HFF-Myc (cell line): ENCODE results near the gene ROBO1.

ENCODE experiments used
- DNase-seq: peaks from one replicate; pipeline ENCODE4 v3.0.0-alpha.2; 2011; ENCODE audit warnings: low read depth; ENCODE audit errors: extremely low read depth
- H3K4me3 ChIP-seq: replicated peaks from 2 replicates; pipeline ENCODE4 v1.5.1; 2011; ENCODE audit warnings: low read depth, mild to moderate bottlenecking, control low read depth, low read length
- TF ChIP-seq, protein P1 (sequence below): IDR thresholded peaks from 2 replicates; pipeline ENCODE4 v1.5.1; 2012; ENCODE audit warnings: mild to moderate bottlenecking, low read depth, low read length, control low read depth; ENCODE audit errors: missing control alignments

ROBO1 gene

DNA sequence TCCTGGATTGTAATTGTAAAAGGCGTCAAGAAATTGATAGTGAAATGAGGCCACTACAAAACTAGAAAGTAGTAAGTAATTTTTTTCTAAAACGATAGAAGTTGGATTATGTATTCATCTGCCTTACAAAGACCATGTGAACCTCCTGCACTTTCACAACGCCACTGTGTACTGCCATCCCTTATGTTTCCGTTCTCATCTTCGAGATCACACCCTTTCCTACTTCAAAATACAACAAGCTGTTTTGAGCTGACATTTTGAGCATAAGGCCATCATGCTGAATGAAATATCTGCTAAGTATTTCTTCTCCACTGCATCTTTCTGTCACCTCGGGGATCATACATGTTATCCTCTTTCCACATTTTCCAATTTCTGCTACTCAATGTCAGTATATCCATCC lies 885.5 kb downstream of the ROBO1 start:
- TF ChIP-seq, protein P1, sequence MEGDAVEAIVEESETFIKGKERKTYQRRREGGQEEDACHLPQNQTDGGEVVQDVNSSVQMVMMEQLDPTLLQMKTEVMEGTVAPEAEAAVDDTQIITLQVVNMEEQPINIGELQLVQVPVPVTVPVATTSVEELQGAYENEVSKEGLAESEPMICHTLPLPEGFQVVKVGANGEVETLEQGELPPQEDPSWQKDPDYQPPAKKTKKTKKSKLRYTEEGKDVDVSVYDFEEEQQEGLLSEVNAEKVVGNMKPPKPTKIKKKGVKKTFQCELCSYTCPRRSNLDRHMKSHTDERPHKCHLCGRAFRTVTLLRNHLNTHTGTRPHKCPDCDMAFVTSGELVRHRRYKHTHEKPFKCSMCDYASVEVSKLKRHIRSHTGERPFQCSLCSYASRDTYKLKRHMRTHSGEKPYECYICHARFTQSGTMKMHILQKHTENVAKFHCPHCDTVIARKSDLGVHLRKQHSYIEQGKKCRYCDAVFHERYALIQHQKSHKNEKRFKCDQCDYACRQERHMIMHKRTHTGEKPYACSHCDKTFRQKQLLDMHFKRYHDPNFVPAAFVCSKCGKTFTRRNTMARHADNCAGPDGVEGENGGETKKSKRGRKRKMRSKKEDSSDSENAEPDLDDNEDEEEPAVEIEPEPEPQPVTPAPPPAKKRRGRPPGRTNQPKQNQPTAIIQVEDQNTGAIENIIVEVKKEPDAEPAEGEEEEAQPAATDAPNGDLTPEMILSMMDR = no peak
- DNase-seq = no peak
- no peak overlapping the region for H3K4me3 ChIP-seq

DNA sequence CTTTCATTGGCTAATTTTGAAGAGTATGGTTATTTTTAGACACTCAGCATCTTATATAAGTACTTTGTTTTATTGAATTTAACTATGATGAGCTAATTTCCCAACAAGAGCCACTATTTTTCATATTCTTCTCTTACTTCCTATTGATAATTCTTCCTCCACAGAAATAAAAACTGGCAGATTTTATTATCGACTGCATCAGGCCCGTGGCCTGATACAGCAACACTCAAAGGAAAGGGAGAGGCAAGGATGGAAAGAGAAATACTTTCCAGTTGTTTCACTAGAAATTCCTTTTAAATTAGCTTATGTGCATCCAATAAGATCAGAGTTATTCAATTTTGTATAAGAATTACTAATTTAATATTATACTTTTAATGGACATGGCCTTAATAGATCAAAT lies 886.3 kb downstream of the ROBO1 start:
- DNase-seq = no peak
- no peak overlapping the region for H3K4me3 ChIP-seq
- TF ChIP-seq, protein P1 = no peak

DNA sequence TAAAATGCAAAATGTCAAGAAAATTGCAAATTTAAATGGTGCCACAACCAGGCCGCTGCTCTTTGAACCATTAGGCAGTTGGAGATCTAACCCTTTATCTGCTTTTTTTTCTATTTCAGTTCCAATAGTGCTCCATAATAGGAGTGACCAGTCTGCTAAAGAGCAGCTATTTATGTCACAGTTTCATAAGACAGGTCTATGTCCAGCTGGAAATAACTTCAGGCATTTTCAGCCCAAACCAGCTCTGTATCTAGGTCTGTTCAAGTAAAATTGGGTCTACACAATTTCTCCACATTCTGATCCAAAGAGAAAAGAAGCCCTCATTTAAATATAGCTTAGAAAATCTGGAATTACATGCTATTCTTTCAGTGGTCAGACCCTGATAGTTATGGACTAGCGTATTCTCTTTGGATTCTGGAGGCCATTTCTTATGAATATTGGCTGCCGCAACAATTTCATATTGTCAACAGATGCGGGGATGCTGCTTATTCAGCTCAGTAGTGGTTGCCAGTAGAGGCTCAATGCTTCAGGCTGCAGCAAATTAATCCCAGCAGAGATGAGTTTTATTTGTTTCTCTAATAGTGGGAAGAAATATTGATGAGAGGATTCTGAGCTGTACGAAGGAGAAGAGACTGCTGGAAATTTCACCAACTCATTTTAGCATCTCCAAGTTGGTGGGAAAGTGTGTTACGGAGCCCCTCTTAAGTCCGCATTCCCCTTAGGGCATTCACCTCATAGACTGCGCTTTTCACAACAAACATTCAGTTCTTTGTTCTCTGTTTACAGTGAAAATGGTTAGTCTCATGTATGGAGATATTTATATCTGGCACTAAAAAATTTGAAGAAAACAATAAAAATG lies 887.0 kb downstream of the ROBO1 start:
- no peak for DNase-seq

DNA sequence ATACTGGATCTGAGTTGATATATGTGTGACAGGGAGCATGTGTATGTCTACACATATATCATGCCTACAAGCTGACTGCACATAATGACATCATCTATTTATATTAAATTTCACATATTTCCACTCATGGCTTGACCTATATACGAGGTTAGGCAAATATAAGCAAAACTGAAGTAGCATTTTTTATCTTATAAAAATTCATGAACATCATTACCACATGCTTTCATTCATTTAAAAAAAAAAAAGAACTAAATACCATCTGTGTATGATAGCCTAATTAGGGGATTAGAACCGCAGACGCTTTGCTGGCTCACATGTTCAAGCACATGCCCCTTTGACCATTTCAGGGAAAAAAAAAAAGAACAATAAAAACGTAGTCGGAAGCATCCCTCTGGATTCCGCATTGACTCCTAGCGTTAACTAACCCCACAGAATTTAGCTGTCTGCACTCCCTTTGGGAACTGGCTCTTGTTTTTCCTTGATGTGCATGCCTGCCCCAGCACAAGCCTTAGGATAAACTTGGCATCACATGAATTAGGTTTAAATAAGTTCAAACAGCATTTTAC lies 888.4 kb downstream of the ROBO1 start:
- TF ChIP-seq, protein P1 = no peak
- no peak for DNase-seq
- H3K4me3 ChIP-seq = no peak overlapping the region

More for the DNA sequence above, 887.0 kb downstream of the ROBO1 start:
- TF ChIP-seq, protein P1 = no peak
- no peak overlapping the region for H3K4me3 ChIP-seq

DNA sequence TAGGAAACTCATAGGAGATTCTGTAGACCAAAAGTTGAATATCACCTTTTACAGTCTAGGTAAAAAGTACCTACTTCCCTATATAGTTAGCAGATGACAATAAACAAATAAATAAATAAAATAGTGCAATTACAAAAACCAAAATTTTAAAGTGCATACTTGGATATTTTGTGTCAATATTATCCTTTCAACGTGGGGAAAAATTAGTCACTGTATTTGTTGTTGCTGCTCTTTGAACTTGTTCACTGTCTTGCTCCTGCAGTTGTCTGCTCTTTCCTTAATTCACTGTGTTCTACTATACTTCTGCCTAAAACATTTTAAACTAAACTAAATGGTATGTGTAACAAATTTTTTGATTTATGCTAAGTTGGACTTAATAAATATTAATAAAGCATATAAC lies 889.0 kb downstream of the ROBO1 start:
- H3K4me3 ChIP-seq = no peak overlapping the region
- no peak for DNase-seq
- TF ChIP-seq, protein P1 = no peak

DNA sequence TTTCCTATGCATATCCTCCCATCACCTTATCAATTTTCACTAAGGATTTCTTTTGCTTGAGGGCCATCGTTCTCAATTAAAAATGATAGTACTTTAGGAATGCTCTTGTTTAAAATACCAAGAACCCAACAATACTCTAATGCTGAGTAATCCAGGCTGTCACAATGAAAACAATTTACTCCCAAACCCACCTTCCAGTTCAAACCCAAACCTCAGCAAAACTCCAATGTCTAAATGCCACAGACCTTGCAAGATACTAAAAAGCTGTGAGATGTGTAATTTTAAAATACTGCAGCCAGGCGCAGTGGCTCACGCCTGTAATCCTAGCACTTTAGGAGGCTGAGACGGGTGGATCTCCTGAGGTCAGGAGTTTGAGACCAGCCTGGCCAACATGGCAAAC lies 889.8 kb downstream of the ROBO1 start:
- DNase-seq = no peak
- TF ChIP-seq, protein P1 = no peak
- no peak overlapping the region for H3K4me3 ChIP-seq
